ENCODE results near the gene SPSB4. TPM values are rescaled to one million over a fixed set of nuclear protein-coding genes. Genes with fewer than 3 reads are reported as not detected.

SPSB4 gene
- total RNA-seq, 2 experiments from 2014 or later: not detected

DNA sequence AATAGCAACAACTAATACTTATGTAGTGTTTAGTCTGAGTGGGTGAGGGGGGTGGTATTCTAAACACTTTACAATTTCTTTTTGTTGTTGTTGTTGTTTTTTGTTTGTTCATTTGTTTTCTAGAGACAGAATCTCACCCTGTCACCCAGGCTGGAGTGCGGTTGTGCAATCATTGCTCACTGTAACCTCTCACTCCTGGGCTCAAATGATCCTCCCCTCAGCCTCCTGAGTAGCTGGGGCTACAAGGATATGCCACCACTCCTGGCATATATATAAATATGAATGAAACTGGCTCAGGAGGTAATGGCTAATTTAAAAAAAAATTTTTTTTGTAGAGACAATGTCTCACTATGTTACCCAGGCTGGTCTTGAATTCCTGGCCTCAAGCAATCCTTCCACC is 19.1 kb downstream of the SPSB4 start:
- intact Hi-C loops (cut with micrococcal nuclease; ENCODE audit: unreplicated experiment): no loop called here
- BruUV-seq (replicated peaks): no TSS peak

DNA sequence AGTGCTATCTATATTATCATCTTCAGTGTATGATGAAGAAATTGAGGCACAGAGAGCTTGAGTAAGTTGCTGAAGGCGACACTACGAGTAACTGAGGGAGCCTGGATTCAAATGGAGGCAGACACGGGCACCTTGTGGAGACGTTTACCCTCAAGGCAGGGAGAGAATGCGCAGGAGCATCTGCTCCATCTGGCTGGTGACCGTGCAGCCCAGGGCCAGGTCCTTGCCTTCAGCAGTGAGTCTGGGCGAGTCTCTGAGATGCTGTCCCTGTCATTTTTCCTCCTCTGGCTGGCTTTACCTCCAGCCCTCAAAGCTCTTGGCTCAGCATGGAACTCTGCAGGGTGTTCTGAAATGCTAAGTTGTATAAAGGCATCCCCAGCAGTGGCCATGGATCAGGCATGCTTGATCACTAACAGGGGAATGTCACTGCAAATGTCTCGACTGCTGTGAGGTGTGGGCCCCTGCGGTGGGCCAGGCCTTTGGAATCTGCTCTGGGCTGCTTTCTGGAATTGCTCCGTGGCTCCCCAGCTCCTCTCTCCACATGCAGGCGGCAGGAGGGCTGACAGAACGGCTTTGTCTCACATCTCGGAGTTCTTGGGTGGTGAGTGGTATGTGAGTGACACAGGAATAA is 19.7 kb downstream of the SPSB4 start:
- ChIA-PET CTCF (ENCODE audit: unreplicated experiment) (no interaction called here), POLR2A (interaction anchor here (0.6 to 1.1 kb wide), 2 partner anchors 25 to 301 kb away, joined by 3 read pairs; no protein-coding TSS in a partner anchor)
- intact Hi-C loops (cut with micrococcal nuclease; ENCODE audit: unreplicated experiment): no loop called here
- H3K27ac ChIP-seq (ENCODE audit: low read depth, low read length, poor library complexity, severe bottlenecking): no peak overlapping the region
- no peaks in the 10 kb centered on the region for H3K9me2 ChIP-seq (ENCODE audit: insufficient read depth, low read length)
- no peaks in the 10 kb centered on the region for H4K20me1 ChIP-seq (ENCODE audit: insufficient read depth, low read length)
- no peaks in the 10 kb centered on the region for H3K36me3 ChIP-seq (ENCODE audit: insufficient read depth, low read length)
- no TSS peak for BruUV-seq (replicated peaks)
- no peaks in the 10 kb centered on the region for H3K9me3 ChIP-seq (ENCODE audit: low read length)
- no peak overlapping the region for H2AFZ ChIP-seq (ENCODE audit: low read length)
- no peak for TF ChIP-seq EZH2phosphoT487 (IDR thresholded peaks at IDR 0.05; ENCODE audit: borderline replicate concordance, low read depth, low read length)
- TF ChIP-seq, protein P1, sequence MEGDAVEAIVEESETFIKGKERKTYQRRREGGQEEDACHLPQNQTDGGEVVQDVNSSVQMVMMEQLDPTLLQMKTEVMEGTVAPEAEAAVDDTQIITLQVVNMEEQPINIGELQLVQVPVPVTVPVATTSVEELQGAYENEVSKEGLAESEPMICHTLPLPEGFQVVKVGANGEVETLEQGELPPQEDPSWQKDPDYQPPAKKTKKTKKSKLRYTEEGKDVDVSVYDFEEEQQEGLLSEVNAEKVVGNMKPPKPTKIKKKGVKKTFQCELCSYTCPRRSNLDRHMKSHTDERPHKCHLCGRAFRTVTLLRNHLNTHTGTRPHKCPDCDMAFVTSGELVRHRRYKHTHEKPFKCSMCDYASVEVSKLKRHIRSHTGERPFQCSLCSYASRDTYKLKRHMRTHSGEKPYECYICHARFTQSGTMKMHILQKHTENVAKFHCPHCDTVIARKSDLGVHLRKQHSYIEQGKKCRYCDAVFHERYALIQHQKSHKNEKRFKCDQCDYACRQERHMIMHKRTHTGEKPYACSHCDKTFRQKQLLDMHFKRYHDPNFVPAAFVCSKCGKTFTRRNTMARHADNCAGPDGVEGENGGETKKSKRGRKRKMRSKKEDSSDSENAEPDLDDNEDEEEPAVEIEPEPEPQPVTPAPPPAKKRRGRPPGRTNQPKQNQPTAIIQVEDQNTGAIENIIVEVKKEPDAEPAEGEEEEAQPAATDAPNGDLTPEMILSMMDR (conservative IDR thresholded peaks at IDR 0.05; ENCODE audit: low read length): no peak
- no peak overlapping the region for H3K4me2 ChIP-seq (ENCODE audit: low read length)
- H3K4me1 ChIP-seq (ENCODE audit: insufficient read depth, low read length, poor library complexity, severe bottlenecking): no peaks in the 10 kb centered on the region
- no peak overlapping the region for H3K4me3 ChIP-seq (ENCODE audit: low read depth, low read length, poor library complexity, severe bottlenecking)
- no peaks in the 10 kb centered on the region for H3K79me2 ChIP-seq (ENCODE audit: insufficient read depth, low read depth, low read length)
- no peak for DNase-seq (ENCODE audit: low spot score)

More for the DNA sequence above, 19.1 kb downstream of the SPSB4 start:
- DNase-seq (ENCODE audit: low spot score): no peak
- CTCF ChIA-PET (ENCODE audit: unreplicated experiment): no interaction called here
- H3K4me2 ChIP-seq (ENCODE audit: low read length): no peak overlapping the region
- no peak overlapping the region for H2AFZ ChIP-seq (ENCODE audit: low read length)
- H3K9me2 ChIP-seq (ENCODE audit: insufficient read depth, low read length): no peaks in the 10 kb centered on the region
- no peak overlapping the region for H3K27ac ChIP-seq (ENCODE audit: low read depth, low read length, poor library complexity, severe bottlenecking)
- H3K4me1 ChIP-seq (ENCODE audit: insufficient read depth, low read length, poor library complexity, severe bottlenecking): no peaks in the 10 kb centered on the region
- no peaks in the 10 kb centered on the region for H3K36me3 ChIP-seq (ENCODE audit: insufficient read depth, low read length)
- POLR2A ChIA-PET: interaction anchor here (1.1 kb wide), 1 partner anchor 24 kb away, joined by 3 read pairs; no protein-coding TSS in a partner anchor
- H3K4me3 ChIP-seq (ENCODE audit: low read depth, low read length, poor library complexity, severe bottlenecking): no peak overlapping the region
- TF ChIP-seq, protein P1 (conservative IDR thresholded peaks at IDR 0.05; ENCODE audit: low read length): no peak
- TF ChIP-seq EZH2phosphoT487 (IDR thresholded peaks at IDR 0.05; ENCODE audit: borderline replicate concordance, low read depth, low read length): no peak
- H3K79me2 ChIP-seq (ENCODE audit: insufficient read depth, low read depth, low read length): no peaks in the 10 kb centered on the region
- no peaks in the 10 kb centered on the region for H4K20me1 ChIP-seq (ENCODE audit: insufficient read depth, low read length)
- H3K9me3 ChIP-seq (ENCODE audit: low read length): no peaks in the 10 kb centered on the region

DNA sequence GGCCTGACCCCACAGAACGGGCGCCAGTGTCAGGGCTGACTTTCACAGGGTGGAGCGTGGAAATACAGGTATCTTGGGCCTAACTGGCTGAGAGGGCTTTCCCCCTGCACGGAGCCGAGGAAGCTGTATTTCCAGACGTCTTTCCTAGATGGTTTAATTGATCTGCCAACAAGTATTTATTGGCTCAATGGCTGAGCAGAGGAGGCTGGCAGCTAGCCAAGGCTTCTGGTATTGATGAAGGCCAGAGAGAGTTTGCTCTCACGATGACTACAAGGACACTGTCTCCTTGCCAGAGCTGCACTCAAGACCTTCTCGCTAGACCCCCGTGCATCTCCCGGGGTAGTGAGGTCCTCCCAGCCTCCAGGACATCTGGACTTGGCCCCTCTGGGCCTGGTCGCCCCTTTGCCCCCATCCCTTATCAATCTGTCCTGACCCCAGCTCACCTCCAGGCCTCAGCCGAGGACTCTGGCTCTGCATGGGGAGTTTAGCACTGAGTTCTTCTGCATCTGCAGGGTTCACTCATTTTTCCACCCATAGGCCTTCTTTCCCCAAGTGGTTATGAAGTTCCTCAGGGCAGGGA is 20.6 kb downstream of the SPSB4 start:
- Histone ChIP-seq H3K4me3 (ENCODE audit: low read depth, low read length, poor library complexity, severe bottlenecking) (no peak overlapping the region), H3K9me2 (ENCODE audit: insufficient read depth, low read length) (no peaks in the 10 kb centered on the region), H4K20me1 (ENCODE audit: insufficient read depth, low read length) (no peaks in the 10 kb centered on the region), H3K9me3 (ENCODE audit: low read length) (no peaks in the 10 kb centered on the region), H3K27ac (ENCODE audit: low read depth, low read length, poor library complexity, severe bottlenecking) (no peak overlapping the region), H2AFZ (ENCODE audit: low read length) (no peak overlapping the region), H3K4me1 (ENCODE audit: insufficient read depth, low read length, poor library complexity, severe bottlenecking) (no peaks in the 10 kb centered on the region), H3K36me3 (ENCODE audit: insufficient read depth, low read length) (no peaks in the 10 kb centered on the region), H3K79me2 (ENCODE audit: insufficient read depth, low read depth, low read length) (no peaks in the 10 kb centered on the region), H3K4me2 (ENCODE audit: low read length) (no peak overlapping the region)
- intact Hi-C loops (cut with micrococcal nuclease; ENCODE audit: unreplicated experiment): no loop called here
- DNase-seq (ENCODE audit: low spot score): no peak
- ChIA-PET CTCF (ENCODE audit: unreplicated experiment) (no interaction called here), POLR2A (interaction anchor here (0.6 kb wide), 1 partner anchor 28 kb away, joined by 3 read pairs; no protein-coding TSS in a partner anchor)
- TF ChIP-seq EZH2phosphoT487 (IDR thresholded peaks at IDR 0.05; ENCODE audit: borderline replicate concordance, low read depth, low read length): no peak
- TF ChIP-seq, protein P1 (conservative IDR thresholded peaks at IDR 0.05; ENCODE audit: low read length): no peak
- no TSS peak for BruUV-seq (replicated peaks)
